ENCODE data around the gene GPR12. TPM values are rescaled to one million over a fixed set of nuclear protein-coding genes. Genes with fewer than 3 reads are reported as not detected.

GPR12 gene
- total and polyA plus RNA-seq, 2 donors (not counting 3 experiments of a cell fraction or from before 2014, with no cell fraction given): not detected

DNA sequence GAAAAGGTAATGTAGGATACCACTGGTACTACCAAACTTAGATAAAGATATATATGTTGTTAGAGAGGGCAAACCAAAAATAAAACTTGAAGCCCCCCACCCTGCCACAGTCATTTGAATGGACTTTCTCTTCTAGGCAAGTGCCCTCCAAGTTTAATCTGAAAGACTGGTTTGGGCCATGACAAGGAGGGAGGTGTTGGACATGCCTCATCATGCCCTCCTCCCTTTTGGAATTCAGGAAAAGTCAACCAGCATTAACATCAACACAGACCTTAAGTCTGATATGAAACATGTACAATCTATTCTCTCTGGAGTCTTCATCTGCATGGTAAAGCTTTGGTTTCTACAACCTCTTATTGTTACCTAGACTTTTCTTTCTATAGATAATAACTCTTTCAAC, 46.3 kb upstream of the GPR12 start:
- no TSS peak for BruUV-seq (replicated peaks)
- FAIRE-seq: no peak
- Histone ChIP-seq H3K36me3 (ENCODE audit: control insufficient read depth in 2 of 2, extremely low read depth in 1 of 2, insufficient read depth in 2 of 2, low read length in 2 of 2) (no peaks in the 10 kb centered on the region), H3K9me1 (replicated peaks; ENCODE audit: control insufficient read depth, extremely low read depth, insufficient read depth, low read length) (no peaks in the 10 kb centered on the region), H3K9ac (replicated peaks; ENCODE audit: extremely low read depth, insufficient read depth, low read length) (no peak overlapping the region), H3K4me2 (ENCODE audit: insufficient read depth, low read length) (no peak overlapping the region), H2AFZ (ENCODE audit: low read depth, low read length) (no peak overlapping the region), H3K27me3 (ENCODE audit: control insufficient read depth in 2 of 2, insufficient read depth in 2 of 2, low read length in 2 of 2) (peaks cover 2 to 5% of the 10 kb centered on the region in 2 experiments), H4K20me1 (replicated peaks; ENCODE audit: control insufficient read depth, extremely low read depth, insufficient read depth, low read length) (no peaks in the 10 kb centered on the region), H3K79me2 (ENCODE audit: control insufficient read depth, insufficient read depth, low read length) (no peaks in the 10 kb centered on the region), H3K9me3 (replicated peaks; ENCODE audit: control insufficient read depth, insufficient read depth, low read length) (no peaks in the 10 kb centered on the region), H3K4me1 (ENCODE audit: control insufficient read depth, extremely low read depth, insufficient read depth, low read length) (no peaks in the 10 kb centered on the region), H3K27ac (ENCODE audit: insufficient read depth, low read depth, low read length) (no peak overlapping the region), H3K4me3 (replicated peaks in 1 of 3; ENCODE audit: insufficient read depth in 1 of 3, low read depth in 1 of 3, low read length in 3 of 3) (no peak overlapping the region)
- no peak for DNase-seq (ENCODE audit: low read depth, low spot score)
- ChIA-PET POLR2A (no interaction called here), CTCF (no interaction called here)
- dilution Hi-C loops (cut with MboI; ENCODE audit: extremely low pct_ligation_motif_present, low sequenced_read_pairs): no loop called here
- TF ChIP-seq POLR2A (IDR thresholded peaks at IDR 0.05; ENCODE audit: low read depth, low read length): no peak
- TF ChIP-seq POLR2AphosphoS5 (IDR thresholded peaks at IDR 0.05; ENCODE audit: insufficient read depth, low read depth, low read length): no peak
- TF ChIP-seq GATA2 (IDR thresholded peaks at IDR 0.05; ENCODE audit: insufficient read depth, insufficient read length, low read depth, low read length): no peak
- TF ChIP-seq EZH2 (IDR thresholded peaks at IDR 0.05; ENCODE audit: borderline replicate concordance, low read depth, low read length, severe bottlenecking): no peak
- TF ChIP-seq MAX (IDR thresholded peaks at IDR 0.05; ENCODE audit: insufficient read depth, insufficient read length): no peak
- TF ChIP-seq FOS (IDR thresholded peaks at IDR 0.05; ENCODE audit: borderline replicate concordance, insufficient read depth, low read length): no peak
- no peak for TF ChIP-seq CTCF (IDR thresholded peaks at IDR 0.05; ENCODE audit: extremely low read depth in 1 of 2, insufficient read depth in 1 of 2, low read depth in 1 of 2, low read length in 2 of 2)
- no peak for TF ChIP-seq JUN (IDR thresholded peaks at IDR 0.05; ENCODE audit: borderline replicate concordance, insufficient read depth, insufficient read length, low read depth)
- no peak for TF ChIP-seq MYC (IDR thresholded peaks at IDR 0.05; ENCODE audit: low read depth, low read length)
- intact Hi-C loops (cut with micrococcal nuclease): no loop called here
